Activated B cell treated with CpG ODN at 0.5 μM for 24 hours (primary cell): Measurements from ENCODE around the gene NUP107. TPM values are rescaled to one million over a fixed set of nuclear protein-coding genes. Genes with fewer than 3 reads are reported as not detected.

Experiments
- ATAC-seq: fragments of 200-7000 bp; cut with Tn5 transposase; one replicate; pipeline ENCODE4 v1.10.0; 2021; ENCODE audit warnings: low read depth, mild to moderate bottlenecking, moderate library complexity
- CTCF ChIA-PET: fragments of 350-600 bp; sonication (Branson Sonifier 250); formaldehyde crosslinking; loops from one replicate; lab custom pipeline; 2021; ENCODE audit warnings: antibody characterized with exemption; lab: Charles Lee
- POLR2A ChIA-PET: fragments of 350-600 bp; sonication (Branson Sonifier 250); formaldehyde crosslinking; loops from one replicate; lab custom pipeline; 2021; ENCODE audit warnings: antibody characterized with exemption; lab: Charles Lee
- DNase-seq: peaks from one replicate; pipeline ENCODE4 v3.0.0; 2022
- H3K27ac Mint-ChIP-seq: one replicate; pipeline ENCODE4 v1.8.0; 2020; ENCODE audit warnings: mixed read lengths
- H3K27me3 Mint-ChIP-seq: one replicate; pipeline ENCODE4 v1.8.0; 2021; ENCODE audit warnings: mixed read lengths
- H3K36me3 Mint-ChIP-seq: one replicate; pipeline ENCODE4 v1.8.0; 2021; ENCODE audit warnings: low read depth, mixed read lengths
- H3K4me1 Mint-ChIP-seq: one replicate; pipeline ENCODE4 v1.8.0; 2021; ENCODE audit warnings: mixed read lengths
- H3K4me3 Mint-ChIP-seq: one replicate; pipeline ENCODE4 v1.8.0; 2020; ENCODE audit warnings: mild to moderate bottlenecking, mixed read lengths
- H3K9me3 Mint-ChIP-seq: one replicate; pipeline ENCODE4 v1.8.0; 2020; ENCODE audit warnings: mixed read lengths
- intact Hi-C: fragments of 100-400 bp; cut with micrococcal nuclease; formaldehyde crosslinking; loops from one replicate; pipeline ENCODE4 v1.15.1; 2024
- total RNA-seq: library from RNA; stranded (reverse); gene quantifications from 2 replicates; pipeline ENCODE4 v1.2.3, GENCODE V29; 2022
- TF ChIP-seq, protein P1 (sequence below): fragments of 200-600 bp; IDR thresholded peaks from one replicate; pipeline ENCODE4 v1.8.0; 2022; ENCODE audit warnings: antibody characterized with exemption, mild to moderate bottlenecking

The NUP107 gene
- total RNA-seq, 1 donor from 2014 or later: 90.8 TPM

DNA sequence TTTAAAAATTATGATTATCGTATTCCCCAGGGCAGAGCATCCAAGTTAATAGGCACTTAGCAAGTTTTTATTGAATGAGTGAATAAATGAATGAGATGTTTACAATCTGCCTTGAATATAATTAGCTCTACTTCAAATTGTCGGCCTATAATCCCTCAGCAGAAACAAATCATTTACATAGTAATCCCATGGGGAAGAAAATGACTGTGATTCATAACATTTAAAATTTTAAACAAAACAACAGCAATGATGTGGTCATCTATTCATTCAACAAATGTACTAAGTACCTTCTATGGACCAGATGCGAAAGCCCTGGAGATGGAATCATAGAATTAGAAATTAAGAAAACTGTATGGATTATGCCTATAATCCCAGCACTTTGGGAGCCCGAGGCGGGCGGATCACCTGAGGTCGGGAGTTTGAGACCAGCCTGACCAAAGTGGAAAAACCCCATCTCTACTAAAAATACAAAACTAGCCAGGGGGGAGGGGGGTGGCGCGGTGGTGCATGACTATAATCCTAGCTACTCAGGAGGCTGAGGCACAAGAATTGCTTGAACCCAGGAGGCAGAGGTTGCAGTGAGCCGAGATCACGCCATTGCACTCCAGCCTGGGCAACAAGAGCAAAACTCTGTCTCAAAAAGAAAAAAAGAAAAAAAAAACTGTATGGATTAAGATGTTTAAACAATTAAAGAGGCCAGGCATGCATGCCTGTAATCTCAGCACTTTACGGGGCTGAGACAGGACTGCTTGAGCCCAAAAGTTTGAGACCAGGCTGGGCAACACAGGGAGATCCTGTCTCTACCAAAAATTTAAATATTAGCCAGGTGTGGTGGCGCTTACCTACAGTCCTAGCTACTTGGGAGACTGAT, 103.5 kb downstream of the NUP107 start:
- Mint-ChIP-seq H3K27ac (no peak overlapping the region), H3K36me3 (no peaks in the 10 kb centered on the region), H3K4me1 (peaks cover 16% of the 10 kb centered on the region), H3K27me3 (no peaks in the 10 kb centered on the region), H3K4me3 (no peak overlapping the region), H3K9me3 (no peaks in the 10 kb centered on the region)
- ATAC-seq (no peak), DNase-seq (no peak)
- TF ChIP-seq, protein P1, sequence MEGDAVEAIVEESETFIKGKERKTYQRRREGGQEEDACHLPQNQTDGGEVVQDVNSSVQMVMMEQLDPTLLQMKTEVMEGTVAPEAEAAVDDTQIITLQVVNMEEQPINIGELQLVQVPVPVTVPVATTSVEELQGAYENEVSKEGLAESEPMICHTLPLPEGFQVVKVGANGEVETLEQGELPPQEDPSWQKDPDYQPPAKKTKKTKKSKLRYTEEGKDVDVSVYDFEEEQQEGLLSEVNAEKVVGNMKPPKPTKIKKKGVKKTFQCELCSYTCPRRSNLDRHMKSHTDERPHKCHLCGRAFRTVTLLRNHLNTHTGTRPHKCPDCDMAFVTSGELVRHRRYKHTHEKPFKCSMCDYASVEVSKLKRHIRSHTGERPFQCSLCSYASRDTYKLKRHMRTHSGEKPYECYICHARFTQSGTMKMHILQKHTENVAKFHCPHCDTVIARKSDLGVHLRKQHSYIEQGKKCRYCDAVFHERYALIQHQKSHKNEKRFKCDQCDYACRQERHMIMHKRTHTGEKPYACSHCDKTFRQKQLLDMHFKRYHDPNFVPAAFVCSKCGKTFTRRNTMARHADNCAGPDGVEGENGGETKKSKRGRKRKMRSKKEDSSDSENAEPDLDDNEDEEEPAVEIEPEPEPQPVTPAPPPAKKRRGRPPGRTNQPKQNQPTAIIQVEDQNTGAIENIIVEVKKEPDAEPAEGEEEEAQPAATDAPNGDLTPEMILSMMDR: no peak
- intact Hi-C loops: no loop called here
- POLR2A ChIA-PET: interaction anchor here (1.3 to 2.0 kb wide), 2 partner anchors 17 to 44 kb away, joined by 3 to 5 read pairs; partner anchors contain the start of genes MDM2 and SLC35E3
- CTCF ChIA-PET: no interaction called here

DNA sequence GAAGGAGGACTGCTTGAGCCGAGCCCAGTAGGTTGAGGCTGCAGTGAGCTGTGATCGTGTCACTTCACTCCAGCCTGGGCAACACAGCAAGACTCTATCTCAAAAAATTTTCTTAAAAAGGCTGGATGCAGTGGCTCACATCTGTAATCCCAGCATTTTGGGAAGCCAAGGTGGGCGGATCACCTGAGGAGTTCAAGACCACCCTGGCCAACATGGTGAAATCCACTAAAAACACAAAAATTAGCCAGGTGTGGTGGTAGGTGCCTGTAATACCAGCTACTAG, 104.1 kb downstream of the NUP107 start:
- POLR2A ChIA-PET: interaction anchor here (1.3 to 2.0 kb wide), 2 partner anchors 17 to 45 kb away, joined by 3 to 5 read pairs; partner anchors contain the start of genes MDM2 and SLC35E3
- intact Hi-C loops: no loop called here
- H3K4me1 Mint-ChIP-seq: peaks cover 16% of the 10 kb centered on the region
- no peaks in the 10 kb centered on the region for H3K27me3 Mint-ChIP-seq
- DNase-seq (no peak), ATAC-seq (no peak)
- CTCF ChIA-PET: no interaction called here
- H3K4me3 Mint-ChIP-seq: no peak overlapping the region
- no peaks in the 10 kb centered on the region for H3K9me3 Mint-ChIP-seq
- TF ChIP-seq, protein P1: no peak
- H3K36me3 Mint-ChIP-seq: no peaks in the 10 kb centered on the region
- no peak overlapping the region for H3K27ac Mint-ChIP-seq

DNA sequence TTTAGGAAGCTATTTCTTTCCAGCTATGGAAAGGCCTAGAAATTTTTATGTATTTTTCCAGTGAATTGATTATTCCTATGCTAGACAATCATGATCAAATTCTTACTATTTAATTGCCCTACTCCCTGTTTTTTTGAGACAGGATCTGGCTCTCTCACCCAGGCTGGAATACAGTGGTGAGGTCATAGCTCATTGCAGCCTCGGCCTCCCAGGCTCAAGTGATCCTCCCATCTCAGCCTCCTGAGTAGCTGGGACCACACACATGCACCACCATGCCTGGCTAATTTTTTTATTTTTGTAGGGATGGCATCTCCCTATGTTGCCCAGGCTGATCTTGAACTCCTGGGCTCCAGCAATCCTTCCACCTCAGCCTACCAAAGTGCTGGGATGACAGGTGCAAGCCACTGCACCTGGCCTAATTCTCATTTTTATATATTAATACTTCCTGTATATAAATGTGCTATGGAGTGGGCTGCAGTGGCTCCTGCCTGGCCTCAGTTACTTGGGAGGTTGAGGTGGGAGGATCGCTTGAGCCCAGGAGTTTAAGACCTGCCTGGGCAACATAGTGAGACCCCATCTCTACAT, 105.2 kb downstream of the NUP107 start:
- Mint-ChIP-seq H3K36me3 (no peaks in the 10 kb centered on the region), H3K27me3 (no peaks in the 10 kb centered on the region), H3K4me3 (no peak overlapping the region), H3K9me3 (no peaks in the 10 kb centered on the region), H3K27ac (no peak overlapping the region), H3K4me1 (peaks cover 16% of the 10 kb centered on the region)
- no peak for DNase-seq
- intact Hi-C loops: no loop called here
- no peak for ATAC-seq
- ChIA-PET POLR2A (interaction anchor here (1.3 to 2.0 kb wide), 2 partner anchors 16 to 46 kb away, joined by 3 to 5 read pairs; partner anchors contain the start of genes MDM2 and SLC35E3), CTCF (no interaction called here)
- TF ChIP-seq, protein P1: no peak

DNA sequence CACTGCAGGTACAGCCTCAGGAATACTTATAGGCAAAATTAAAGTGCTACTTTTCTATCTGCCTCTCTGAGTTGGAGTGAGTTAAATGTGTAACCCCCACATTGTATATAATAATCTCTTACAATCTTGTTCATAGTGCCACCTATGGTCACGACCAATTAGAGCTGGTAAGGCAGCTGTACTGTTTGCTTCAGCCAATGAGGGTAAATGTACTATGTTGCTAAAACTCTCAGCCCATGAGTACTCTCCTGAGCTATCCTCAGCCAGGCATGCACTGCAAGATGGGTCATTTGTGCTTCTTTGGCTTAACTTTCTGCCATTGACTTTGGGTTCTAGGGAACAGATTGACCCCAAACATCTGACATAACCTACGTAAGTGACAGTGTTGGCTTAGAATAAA, 106.2 kb downstream of the NUP107 start:
- intact Hi-C loops: no loop called here
- no peak for DNase-seq
- H3K9me3 Mint-ChIP-seq: no peaks in the 10 kb centered on the region
- H3K36me3 Mint-ChIP-seq: no peaks in the 10 kb centered on the region
- ATAC-seq: peak; percentile 89
- ChIA-PET CTCF (no interaction called here), POLR2A (interaction anchor here (1.9 kb wide), 1 partner anchor 15 kb away, joined by 6 read pairs; the partner anchor contains the start of gene MDM2)
- H3K4me3 Mint-ChIP-seq: no peak overlapping the region
- H3K4me1 Mint-ChIP-seq: peaks cover 8% of the 10 kb centered on the region
- TF ChIP-seq, protein P1: no peak
- H3K27me3 Mint-ChIP-seq: no peaks in the 10 kb centered on the region
- H3K27ac Mint-ChIP-seq: no peak overlapping the region

DNA sequence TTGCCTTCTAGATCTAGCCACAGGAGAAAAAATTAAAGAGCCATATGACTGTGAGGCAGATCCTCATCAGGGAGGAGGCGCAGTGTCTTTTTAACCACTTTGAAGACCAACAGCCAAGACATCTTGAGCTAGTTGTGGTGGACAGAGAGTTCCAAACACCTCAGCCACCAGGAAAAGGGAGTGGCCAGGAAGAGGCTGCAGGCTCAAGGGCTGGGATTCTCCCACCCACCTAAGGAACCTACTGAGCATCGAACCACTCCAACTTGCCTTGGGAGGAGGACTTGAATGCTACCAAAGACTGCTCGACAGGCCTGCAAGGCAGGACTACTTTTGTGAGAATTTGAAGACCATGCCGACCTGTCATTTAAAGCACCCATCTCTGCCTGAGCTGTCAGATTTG, 106.7 kb downstream of the NUP107 start:
- POLR2A ChIA-PET: interaction anchor here (1.9 kb wide), 1 partner anchor 15 kb away, joined by 6 read pairs; the partner anchor contains the start of gene MDM2
- ATAC-seq: no peak
- no peak for DNase-seq
- TF ChIP-seq, protein P1: no peak
- no peak overlapping the region for H3K27ac Mint-ChIP-seq
- intact Hi-C loops: no loop called here
- no peaks in the 10 kb centered on the region for H3K36me3 Mint-ChIP-seq
- CTCF ChIA-PET: no interaction called here
- H3K4me3 Mint-ChIP-seq: no peak overlapping the region
- no peaks in the 10 kb centered on the region for H3K27me3 Mint-ChIP-seq
- no peaks in the 10 kb centered on the region for H3K9me3 Mint-ChIP-seq
- H3K4me1 Mint-ChIP-seq: peaks cover 6% of the 10 kb centered on the region
